Mucosa of descending colon (tissue), 3 donors: ENCODE data around the gene GJE1. TPM values are rescaled to one million over a fixed set of nuclear protein-coding genes. Genes with fewer than 3 reads are reported as not detected.

Experiments
- ATAC-seq: fragments of 200-7000 bp; cut with Tn5 transposase; one replicate; pipeline ENCODE4 v1.9.1; 2020; ENCODE audit warnings: mild to moderate bottlenecking, moderate library complexity
- DNase-seq, 3 donors: peaks; one replicate each; pipeline ENCODE4 v3.0.0-alpha.2; 2020
- H3K36me3 ChIP-seq: fragments of 200-600 bp; one replicate; pipeline ENCODE4 v1.8.0; 2021; ENCODE audit warnings: low read depth, mild to moderate bottlenecking
- H3K4me1 ChIP-seq: fragments of 200-600 bp; one replicate; pipeline ENCODE4 v1.8.0; 2021; ENCODE audit warnings: low read depth, mild to moderate bottlenecking
- H3K4me3 ChIP-seq: fragments of 200-600 bp; one replicate; pipeline ENCODE4 v1.8.0; 2021; ENCODE audit warnings: mild to moderate bottlenecking
- H3K9me3 ChIP-seq: fragments of 200-600 bp; one replicate; pipeline ENCODE4 v1.8.0; 2021; ENCODE audit warnings: mild to moderate bottlenecking
- CTCF ChIP-seq: fragments of 200-600 bp; IDR thresholded peaks from one replicate; pipeline ENCODE4 v1.8.0; 2022; ENCODE audit warnings: antibody characterized with exemption, mild to moderate bottlenecking
- intact Hi-C, 2 donors: fragments of 100-400 bp; cut with DNase I in 1 of 2; cut with micrococcal nuclease in 1 of 2; formaldehyde crosslinking; loops; one replicate each; pipeline versions ENCODE4 v1.11.0 to v1.11.1; 2022; cut with DNase I, micrococcal nuclease
- total RNA-seq, 3 donors: library from RNA; stranded (reverse); fragmentation: NEBNext Ultra II Directional in 2 of 3; extraction: Animal tissue kit (Norgen Biotek cat#: 25700) in 2 of 3; gene quantifications; one replicate each; pipeline versions ENCODE4 v1.2.1 to v1.2.4, GENCODE V29; 2021 to 2023
- donor health status: DM: no; HTN: no; CAD: no; lungs with moderate emphysema.
- donor health status: DM: no; HTN: no; CAD: no.
- donor health status: DM: no; HTN: yes; CAD: no.

Gene GJE1
- total RNA-seq, 3 donors from 2014 or later, result not detected

- intact Hi-C loops, result no loop called here
- H3K9me3 ChIP-seq, result no peaks in the 10 kb centered on the region
- ATAC-seq (no peak), DNase-seq (no peak)
- no peak for TF ChIP-seq CTCF
- H3K4me1 ChIP-seq, result no peaks in the 10 kb centered on the region
- no peaks in the 10 kb centered on the region for H3K36me3 ChIP-seq
- H3K4me3 ChIP-seq, result no peak overlapping the region
Measured at GRCh38 chr6:142183351-142183750, 50.6 kb downstream of the GJE1 start.

- no peaks in the 10 kb centered on the region for H3K36me3 ChIP-seq
- DNase-seq (no peak), ATAC-seq (no peak)
- no peak for TF ChIP-seq CTCF
- intact Hi-C loops, result no loop called here
- no peak overlapping the region for H3K4me3 ChIP-seq
- no peaks in the 10 kb centered on the region for H3K9me3 ChIP-seq
- no peaks in the 10 kb centered on the region for H3K4me1 ChIP-seq
Measured at GRCh38 chr6:142184307-142184706, 51.6 kb downstream of the GJE1 start.

Other genes with a start within 250 kb of the GJE1 start
- not detected for gene NMBR, start 14.2 kb downstream of the GJE1 start, total RNA-seq
- gene VTA1, start 14.3 kb downstream of the GJE1 start, total RNA-seq, result 10 to 100 TPM; 38.9 to 51.1 (median 44.9) TPM
- 10 to 100 TPM; 14.1 to 17.6 (median 17.1) TPM for gene ADGRG6, start 169.1 kb downstream of the GJE1 start, total RNA-seq